ENCODE data around the gene DLEU7.

The DLEU7 gene

GRCh38 chr13:50788551-50789210 lies 54.8 kb downstream of the DLEU7 start:
- H3K27ac Mint-ChIP-seq = no peak overlapping the region

GRCh38 chr13:50787316-50788195 lies 55.9 kb downstream of the DLEU7 start:
- H3K4me3 Mint-ChIP-seq = no peak overlapping the region
- H3K36me3 Mint-ChIP-seq (ENCODE audit: low read depth) = no peaks in the 10 kb centered on the region
- peaks cover 10% of the 10 kb centered on the region for H3K4me1 Mint-ChIP-seq (ENCODE audit: low read depth)
- no peaks in the 10 kb centered on the region for H3K9me3 Mint-ChIP-seq
- H3K27me3 Mint-ChIP-seq = no peaks in the 10 kb centered on the region
- no peak overlapping the region for H3K27ac Mint-ChIP-seq

More at GRCh38 chr13:50788551-50789210, 54.8 kb downstream of the DLEU7 start:
- H3K9me3 Mint-ChIP-seq = no peaks in the 10 kb centered on the region
- H3K4me3 Mint-ChIP-seq = no peak overlapping the region
- H3K27me3 Mint-ChIP-seq = no peaks in the 10 kb centered on the region
- no peaks in the 10 kb centered on the region for H3K36me3 Mint-ChIP-seq (ENCODE audit: low read depth)
- H3K4me1 Mint-ChIP-seq (ENCODE audit: low read depth) = peaks cover 1% of the 10 kb centered on the region

DNA sequence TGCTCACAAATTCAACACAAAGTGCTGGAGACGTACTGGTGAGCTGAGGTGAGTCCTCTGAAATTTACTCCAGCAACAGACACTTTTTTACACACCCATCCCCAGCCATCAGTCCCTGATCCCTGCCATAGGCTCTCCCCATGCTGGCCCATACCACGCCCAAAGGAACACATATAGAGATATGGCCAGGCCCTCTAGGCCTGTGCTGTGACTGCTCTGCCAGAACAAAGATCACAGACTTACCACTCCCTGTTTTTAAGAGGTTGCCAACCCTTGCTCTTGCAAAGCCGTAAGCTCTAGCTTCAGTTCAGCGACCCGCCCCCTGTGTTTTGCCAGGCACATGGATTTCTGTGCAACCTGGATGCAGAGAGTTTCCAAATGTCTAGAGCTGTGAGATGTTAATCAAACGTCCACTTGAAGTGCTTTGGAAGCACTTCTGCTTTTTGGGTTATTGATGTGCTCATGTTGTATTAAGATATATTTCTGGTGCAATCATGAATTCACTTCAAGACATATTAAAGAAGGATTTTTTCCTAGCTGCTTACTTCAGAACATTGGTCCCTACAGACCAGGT lies 59.7 kb downstream of the DLEU7 start:
- Mint-ChIP-seq H3K4me3 (no peak overlapping the region), H3K4me1 (ENCODE audit: low read depth) (peaks cover 10% of the 10 kb centered on the region), H3K27me3 (peaks cover 5% of the 10 kb centered on the region), H3K36me3 (ENCODE audit: low read depth) (no peaks in the 10 kb centered on the region), H3K9me3 (no peaks in the 10 kb centered on the region), H3K27ac (no peak overlapping the region)

- Mint-ChIP-seq H3K4me1 (ENCODE audit: low read depth) (peaks cover 10% of the 10 kb centered on the region), H3K4me3 (no peak overlapping the region), H3K9me3 (no peaks in the 10 kb centered on the region), H3K27ac (no peak overlapping the region), H3K27me3 (peaks cover 5% of the 10 kb centered on the region), H3K36me3 (ENCODE audit: low read depth) (no peaks in the 10 kb centered on the region)
These were observed 60.4 kb downstream of the DLEU7 start for GRCh38 chr13:50783066-50783465.

GRCh38 chr13:50780201-50781015 lies 63.1 kb downstream of the DLEU7 start:
- Mint-ChIP-seq H3K9me3 (no peaks in the 10 kb centered on the region), H3K4me3 (no peak overlapping the region), H3K27ac (no peak overlapping the region), H3K36me3 (ENCODE audit: low read depth) (no peaks in the 10 kb centered on the region), H3K4me1 (ENCODE audit: low read depth) (peaks cover 10% of the 10 kb centered on the region), H3K27me3 (peaks cover 11% of the 10 kb centered on the region)

- Mint-ChIP-seq H3K4me3 (no peak overlapping the region), H3K27ac (no peak overlapping the region), H3K4me1 (ENCODE audit: low read depth) (peaks cover 10% of the 10 kb centered on the region), H3K27me3 (peaks cover 16% of the 10 kb centered on the region), H3K36me3 (ENCODE audit: low read depth) (no peaks in the 10 kb centered on the region), H3K9me3 (peaks cover 6% of the 10 kb centered on the region)
These were observed 63.9 kb downstream of the DLEU7 start for GRCh38 chr13:50779443-50780200.
